ENCODE results near the gene ZNF787. TPM values are rescaled to one million over a fixed set of nuclear protein-coding genes. Genes with fewer than 3 reads are reported as not detected.

The ZNF787 gene
- total RNA-seq, 1 experiment from 2014 or later, result 54.6 TPM

DNA sequence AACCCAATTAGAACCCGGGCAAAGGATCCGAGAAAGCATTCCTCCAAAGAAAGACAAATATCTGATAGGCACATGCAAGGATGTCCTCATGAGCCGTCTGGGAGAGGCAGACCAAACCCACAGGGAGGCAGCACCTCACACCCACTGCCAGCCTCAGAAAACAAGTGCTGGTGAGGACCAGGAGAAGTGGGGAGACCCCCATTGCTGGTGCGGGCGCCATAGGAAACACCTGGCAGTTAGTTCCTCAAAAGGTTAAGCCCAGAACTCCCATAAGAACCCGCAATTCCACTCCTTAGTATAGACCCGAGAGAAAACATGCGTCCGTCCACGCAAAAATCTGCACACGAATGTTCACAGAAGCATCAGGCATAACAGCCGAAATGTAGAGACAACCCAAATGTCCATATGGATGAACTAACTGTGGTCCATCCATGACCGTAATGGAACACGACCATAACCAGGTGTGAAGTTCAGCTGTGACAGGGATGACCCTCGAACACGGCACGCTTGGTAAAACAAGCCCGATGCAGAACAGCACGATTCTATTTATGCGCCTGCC lies 7.9 kb downstream of the ZNF787 start:
- Mint-ChIP-seq H3K36me3 (ENCODE audit: insufficient read depth in 1 of 3, low read depth in 3 of 3) (peaks cover 2 to 8% (median 4%) of the 10 kb centered on the region in 3 experiments; a peak in 5 of 7 replicates), H3K9me3 (no peaks in the 10 kb centered on the region; a peak in 1 of 5 replicates), H3K27me3 (ENCODE audit: low read depth) (no peaks in the 10 kb centered on the region), H3K4me3 (peak overlapping the region in 1 of 2 experiments; percentile 32; a peak in 2 of 5 replicates), H3K4me1 (peaks cover 61 to 74% of the 10 kb centered on the region in 2 experiments), H3K27ac (peak overlapping the region; percentile 37 to 96 (median 87))
- WGBS (ENCODE audit: extremely low coverage, insufficient read length, low lambda C conversion rate), result no CpG with 5 or more reads among the region's 20 CpGs
- Histone ChIP-seq H3K4me2 (ENCODE audit: insufficient read depth, insufficient read length, low read length) (no peak overlapping the region), H2AFZ (ENCODE audit: low read length) (no peak overlapping the region), H3T11ph (ENCODE audit: low read length) (no peak overlapping the region), H3K14ac (ENCODE audit: insufficient read depth, low read length) (no peak overlapping the region), H4K8ac (replicated peaks; ENCODE audit: insufficient read length, low read depth, low read length) (no peak overlapping the region), H3K23me2 (ENCODE audit: insufficient read length, low read depth, low read length, poor library complexity, severe bottlenecking) (no peaks in the 10 kb centered on the region), H2BK15ac (ENCODE audit: low read depth, low read length) (no peak overlapping the region), H2BK20ac (ENCODE audit: low read depth, low read length, poor library complexity, severe bottlenecking) (no peak overlapping the region), H3K79me1 (ENCODE audit: insufficient read depth, low read depth, low read length, poor library complexity, severe bottlenecking) (no peaks in the 10 kb centered on the region), H3K18ac (ENCODE audit: insufficient read length, low read depth, low read length) (no peak overlapping the region), H3K27ac (ENCODE audit: insufficient read length, low read depth, low read length) (no peak overlapping the region), H3K9ac (ENCODE audit: extremely low read depth, insufficient read length, low read length) (no peak overlapping the region), H2BK120ac (ENCODE audit: low read depth, low read length, poor library complexity, severe bottlenecking) (no peak overlapping the region), H3K4me1 (ENCODE audit: insufficient read depth, low read length) (peaks cover 13% of the 10 kb centered on the region), H2BK12ac (ENCODE audit: insufficient read length, low read depth, low read length) (no peak overlapping the region), H4K20me1 (ENCODE audit: control insufficient read depth, insufficient read depth, insufficient read length) (peaks cover 3% of the 10 kb centered on the region), H3K56ac (ENCODE audit: insufficient read length, low read depth, low read length) (no peak overlapping the region), H4K91ac (ENCODE audit: insufficient read length, low read depth, low read length) (no peak overlapping the region), H2BK5ac (ENCODE audit: insufficient read length, low read length) (no peak overlapping the region), H3K9me3 (ENCODE audit: control insufficient read depth, low read depth, low read length) (no peaks in the 10 kb centered on the region), H4K5ac (ENCODE audit: insufficient read length, low read depth, low read length) (no peak overlapping the region), H2AK5ac (ENCODE audit: insufficient read length, low read length) (no peak overlapping the region), H3K79me2 (ENCODE audit: insufficient read depth, low read length) (peaks cover 79% of the 10 kb centered on the region), H3K4ac (ENCODE audit: low read depth, low read length) (no peak overlapping the region), H3K27me3 (ENCODE audit: insufficient read depth, low read length) (no peaks in the 10 kb centered on the region), H3K23ac (ENCODE audit: insufficient read length, low read depth, low read length) (no peak overlapping the region)
- no peak for DNase-seq
- TF ChIP-seq, protein P1, sequence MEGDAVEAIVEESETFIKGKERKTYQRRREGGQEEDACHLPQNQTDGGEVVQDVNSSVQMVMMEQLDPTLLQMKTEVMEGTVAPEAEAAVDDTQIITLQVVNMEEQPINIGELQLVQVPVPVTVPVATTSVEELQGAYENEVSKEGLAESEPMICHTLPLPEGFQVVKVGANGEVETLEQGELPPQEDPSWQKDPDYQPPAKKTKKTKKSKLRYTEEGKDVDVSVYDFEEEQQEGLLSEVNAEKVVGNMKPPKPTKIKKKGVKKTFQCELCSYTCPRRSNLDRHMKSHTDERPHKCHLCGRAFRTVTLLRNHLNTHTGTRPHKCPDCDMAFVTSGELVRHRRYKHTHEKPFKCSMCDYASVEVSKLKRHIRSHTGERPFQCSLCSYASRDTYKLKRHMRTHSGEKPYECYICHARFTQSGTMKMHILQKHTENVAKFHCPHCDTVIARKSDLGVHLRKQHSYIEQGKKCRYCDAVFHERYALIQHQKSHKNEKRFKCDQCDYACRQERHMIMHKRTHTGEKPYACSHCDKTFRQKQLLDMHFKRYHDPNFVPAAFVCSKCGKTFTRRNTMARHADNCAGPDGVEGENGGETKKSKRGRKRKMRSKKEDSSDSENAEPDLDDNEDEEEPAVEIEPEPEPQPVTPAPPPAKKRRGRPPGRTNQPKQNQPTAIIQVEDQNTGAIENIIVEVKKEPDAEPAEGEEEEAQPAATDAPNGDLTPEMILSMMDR (conservative IDR thresholded peaks at IDR 0.05), result no peak
